HEK293 (cell line): Measurements from ENCODE around the gene UGT1A9.

ENCODE experiments used
- CTCF ChIA-PET: fragments of 350-600 bp; formaldehyde crosslinking; extraction: SDS; loops from one replicate; lab custom pipeline; 2021; ENCODE audit warnings: antibody characterized with exemption; lab: Yijun Ruan, JAX
- POLR2A ChIA-PET: fragments of 300-600 bp; formaldehyde crosslinking; extraction: SDS; loops from one replicate; lab custom pipeline; 2020; ENCODE audit warnings: antibody characterized with exemption, inconsistent platforms; lab: Yijun Ruan, JAX
- H3K27ac ChIP-seq: fragments of 200-500 bp; sonication (Bioruptor generic); 2 replicates; pipeline ENCODE4 v1.5.1; 2014; ENCODE audit warnings: low read depth, low read length, control low read depth, inconsistent platforms; ENCODE audit errors: extremely low read depth
- H3K36me3 ChIP-seq, 2 experiments: fragments of 200-500 bp in 1 of 2; sonication (Bioruptor generic) in 1 of 2; 1 replicate in 1 of 2; 2 replicates in 1 of 2; pipeline ENCODE4 v1.5.1; 2014 to 2017; ENCODE audit warnings: inconsistent platforms in 2 of 2, low read length in 2 of 2; ENCODE audit not compliant: control insufficient read depth in 2 of 2, insufficient read depth in 1 of 2
- H3K4me1 ChIP-seq: fragments of 200-500 bp; sonication (Bioruptor generic); 2 replicates; pipeline ENCODE4 v1.5.1; 2014; ENCODE audit warnings: mild to moderate bottlenecking, low read length, inconsistent platforms; ENCODE audit not compliant: control insufficient read depth, insufficient read depth
- H3K4me3 ChIP-seq: 2 replicates; pipeline ENCODE4 v1.5.1; 2011; ENCODE audit warnings: low read depth, mild to moderate bottlenecking, control low read depth, low read length, moderate library complexity
- H3K9me3 ChIP-seq: fragments of 200-500 bp; sonication (Bioruptor generic); 2 replicates; pipeline ENCODE4 v1.5.1; 2014; ENCODE audit warnings: low read depth, low read length, inconsistent platforms; ENCODE audit not compliant: control insufficient read depth, insufficient read depth
- HOXC10 ChIP-seq: sonication (generic); formaldehyde crosslinking; IDR thresholded peaks from 2 replicates; pipeline ENCODE4 v1.8.1; 2023; ENCODE audit warnings: mild to moderate bottlenecking, missing genetic modification reagents
- INSM2 ChIP-seq: fragments of 450-650 bp; formaldehyde crosslinking; IDR thresholded peaks from 2 replicates; pipeline ENCODE4 v1.5.1; 2016; ENCODE audit warnings: missing biosample characterization, missing genetic modification characterization
- KLF16 ChIP-seq: fragments of 450-650 bp; formaldehyde crosslinking; IDR thresholded peaks from 2 replicates; pipeline ENCODE4 v1.5.1; 2017; ENCODE audit warnings: missing biosample characterization, missing genetic modification characterization
- MZF1 ChIP-seq: fragments of 450-650 bp; formaldehyde crosslinking; IDR thresholded peaks from 2 replicates; pipeline ENCODE4 v1.5.1; 2017; ENCODE audit warnings: missing biosample characterization, missing genetic modification characterization, borderline replicate concordance
- SCRT2 ChIP-seq: fragments of 450-650 bp; formaldehyde crosslinking; IDR thresholded peaks from 2 replicates; pipeline ENCODE4 v1.5.1; 2016; ENCODE audit warnings: missing biosample characterization, missing genetic modification characterization
- ZBTB49 ChIP-seq: fragments of 450-650 bp; formaldehyde crosslinking; IDR thresholded peaks from 2 replicates; pipeline ENCODE4 v1.5.1; 2016; ENCODE audit warnings: missing biosample characterization, missing genetic modification characterization, low read depth
- ZBTB8A ChIP-seq: fragments of 450-650 bp; formaldehyde crosslinking; IDR thresholded peaks from 2 replicates; pipeline ENCODE4 v1.5.1; 2016; ENCODE audit warnings: missing biosample characterization, missing genetic modification characterization
- ZNF114 ChIP-seq: fragments of 450-650 bp; formaldehyde crosslinking; IDR thresholded peaks from 2 replicates; pipeline ENCODE4 v1.5.0; 2017; ENCODE audit warnings: missing biosample characterization, missing genetic modification characterization
- ZNF169 ChIP-seq: fragments of 450-650 bp; formaldehyde crosslinking; IDR thresholded peaks from 2 replicates; pipeline ENCODE4 v1.5.1; 2016; ENCODE audit warnings: missing biosample characterization, missing genetic modification characterization
- ZNF274 ChIP-seq, 2 experiments: fragments of 200-500 bp in 1 of 2; fragments of 450-650 bp in 1 of 2; sonication (Bioruptor generic) in 1 of 2; formaldehyde crosslinking in 1 of 2; IDR thresholded peaks; 2 replicates each; pipeline versions ENCODE4 v1.5.1 to v1.6.1; 2014 to 2016; ENCODE audit warnings: borderline replicate concordance in 1 of 2, inconsistent platforms in 1 of 2, low read length in 1 of 2, missing biosample characterization in 1 of 2, missing genetic modification characterization in 1 of 2
- ZNF324 ChIP-seq: fragments of 450-650 bp; formaldehyde crosslinking; IDR thresholded peaks from 2 replicates; pipeline ENCODE4 v1.5.1; 2016; ENCODE audit warnings: missing biosample characterization, missing genetic modification characterization
- ZNF350 ChIP-seq: fragments of 450-650 bp; formaldehyde crosslinking; IDR thresholded peaks from 2 replicates; pipeline ENCODE4 v1.5.0; 2017; ENCODE audit warnings: missing biosample characterization, mild to moderate bottlenecking, missing genetic modification characterization
- ZNF394 ChIP-seq: fragments of 450-650 bp; formaldehyde crosslinking; IDR thresholded peaks from 2 replicates; pipeline ENCODE4 v1.5.1; 2016; ENCODE audit warnings: missing biosample characterization, missing genetic modification characterization, mild to moderate bottlenecking, moderate library complexity, borderline replicate concordance
- ZNF529 ChIP-seq: fragments of 450-650 bp; formaldehyde crosslinking; IDR thresholded peaks from 2 replicates; pipeline ENCODE4 v1.5.1; 2017; ENCODE audit warnings: missing genetic modification characterization, missing biosample characterization; ENCODE audit not compliant: insufficient replicate concordance
- ZNF549 ChIP-seq: fragments of 450-650 bp; IDR thresholded peaks from 2 replicates; pipeline ENCODE4 v1.5.1; 2018; ENCODE audit warnings: missing biosample characterization, missing genetic modification characterization, mild to moderate bottlenecking, inconsistent platforms, moderate library complexity
- ZNF560 ChIP-seq: fragments of 450-650 bp; formaldehyde crosslinking; IDR thresholded peaks from 2 replicates; pipeline ENCODE4 v1.5.1; 2017; ENCODE audit warnings: missing biosample characterization, missing genetic modification characterization, borderline replicate concordance
- ZNF561 ChIP-seq: fragments of 450-650 bp; IDR thresholded peaks from 2 replicates; pipeline ENCODE4 v1.5.1; 2018; ENCODE audit warnings: missing biosample characterization, missing genetic modification characterization, borderline replicate concordance
- ZNF571 ChIP-seq: fragments of 450-650 bp; formaldehyde crosslinking; IDR thresholded peaks from 2 replicates; pipeline ENCODE4 v1.5.0; 2017; ENCODE audit warnings: missing biosample characterization, missing genetic modification characterization
- ZNF658 ChIP-seq: fragments of 450-650 bp; formaldehyde crosslinking; IDR thresholded peaks from 2 replicates; pipeline ENCODE4; 2016; ENCODE audit warnings: missing biosample characterization, missing genetic modification characterization
- ZNF701 ChIP-seq: fragments of 450-650 bp; formaldehyde crosslinking; IDR thresholded peaks from 2 replicates; pipeline ENCODE4 v1.5.1; 2016; ENCODE audit warnings: missing biosample characterization, missing genetic modification characterization
- ZNF747 ChIP-seq: fragments of 450-650 bp; formaldehyde crosslinking; IDR thresholded peaks from 2 replicates; pipeline ENCODE4 v1.5.1; 2016; ENCODE audit warnings: missing biosample characterization, missing genetic modification characterization
- ZNF76 ChIP-seq: fragments of 450-650 bp; formaldehyde crosslinking; IDR thresholded peaks from 2 replicates; pipeline ENCODE4; 2016; ENCODE audit warnings: low read depth, missing biosample characterization, missing genetic modification characterization, borderline replicate concordance
- ZNF837 ChIP-seq: fragments of 450-650 bp; formaldehyde crosslinking; IDR thresholded peaks from 2 replicates; pipeline ENCODE4 v1.5.1; 2016; ENCODE audit warnings: missing biosample characterization, missing genetic modification characterization
- TF ChIP-seq, protein P1 (sequence below): fragments of 450-650 bp; formaldehyde crosslinking; IDR thresholded peaks from 2 replicates; pipeline ENCODE4 v1.5.1; 2016; ENCODE audit warnings: missing biosample characterization, missing genetic modification characterization
- TF ChIP-seq, protein P2 (sequence below): fragments of 450-650 bp; formaldehyde crosslinking; IDR thresholded peaks from 2 replicates; pipeline ENCODE4 v1.5.1; 2016; ENCODE audit warnings: missing biosample characterization, missing genetic modification characterization, borderline replicate concordance

UGT1A9 gene

DNA sequence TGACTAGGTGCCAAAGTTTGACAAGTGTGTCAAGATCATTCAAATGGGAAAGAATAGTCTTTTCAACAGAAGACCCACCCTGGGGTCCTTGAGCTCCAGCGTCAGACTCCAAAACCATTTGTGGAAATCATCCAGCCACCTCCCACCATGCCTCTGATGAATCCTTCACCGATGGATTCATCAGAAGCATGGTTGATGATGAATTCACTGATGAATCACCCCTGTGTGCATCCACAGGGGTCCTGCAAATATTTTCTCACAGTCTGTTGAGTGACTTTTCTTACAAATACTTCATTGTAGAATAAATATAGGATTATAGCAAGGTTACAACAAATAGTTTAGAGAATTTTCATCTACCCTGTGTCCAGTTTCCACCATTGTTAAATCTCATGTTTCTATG lies 4.3 kb downstream of the UGT1A9 start:
- H3K9me3 ChIP-seq, result no peaks in the 10 kb centered on the region
- CTCF ChIA-PET, result interaction anchor here (1.5 kb wide), 1 partner anchor 36 kb away, joined by 4 read pairs; the partner anchor contains the start of gene UGT1A5
- H3K36me3 ChIP-seq, result no peaks in the 10 kb centered on the region
- no peak for TF ChIP-seq SCRT2 (tag by site-specific recombination)
- TF ChIP-seq ZNF571 (tag by site-specific recombination), result no peak
- no peak for TF ChIP-seq ZNF169 (tag by site-specific recombination)
- TF ChIP-seq INSM2 (tag by site-specific recombination), result no peak
- no peak for TF ChIP-seq MZF1 (tag by site-specific recombination)
- TF ChIP-seq ZNF701 (tag by site-specific recombination), result no peak
- TF ChIP-seq, protein P1, sequence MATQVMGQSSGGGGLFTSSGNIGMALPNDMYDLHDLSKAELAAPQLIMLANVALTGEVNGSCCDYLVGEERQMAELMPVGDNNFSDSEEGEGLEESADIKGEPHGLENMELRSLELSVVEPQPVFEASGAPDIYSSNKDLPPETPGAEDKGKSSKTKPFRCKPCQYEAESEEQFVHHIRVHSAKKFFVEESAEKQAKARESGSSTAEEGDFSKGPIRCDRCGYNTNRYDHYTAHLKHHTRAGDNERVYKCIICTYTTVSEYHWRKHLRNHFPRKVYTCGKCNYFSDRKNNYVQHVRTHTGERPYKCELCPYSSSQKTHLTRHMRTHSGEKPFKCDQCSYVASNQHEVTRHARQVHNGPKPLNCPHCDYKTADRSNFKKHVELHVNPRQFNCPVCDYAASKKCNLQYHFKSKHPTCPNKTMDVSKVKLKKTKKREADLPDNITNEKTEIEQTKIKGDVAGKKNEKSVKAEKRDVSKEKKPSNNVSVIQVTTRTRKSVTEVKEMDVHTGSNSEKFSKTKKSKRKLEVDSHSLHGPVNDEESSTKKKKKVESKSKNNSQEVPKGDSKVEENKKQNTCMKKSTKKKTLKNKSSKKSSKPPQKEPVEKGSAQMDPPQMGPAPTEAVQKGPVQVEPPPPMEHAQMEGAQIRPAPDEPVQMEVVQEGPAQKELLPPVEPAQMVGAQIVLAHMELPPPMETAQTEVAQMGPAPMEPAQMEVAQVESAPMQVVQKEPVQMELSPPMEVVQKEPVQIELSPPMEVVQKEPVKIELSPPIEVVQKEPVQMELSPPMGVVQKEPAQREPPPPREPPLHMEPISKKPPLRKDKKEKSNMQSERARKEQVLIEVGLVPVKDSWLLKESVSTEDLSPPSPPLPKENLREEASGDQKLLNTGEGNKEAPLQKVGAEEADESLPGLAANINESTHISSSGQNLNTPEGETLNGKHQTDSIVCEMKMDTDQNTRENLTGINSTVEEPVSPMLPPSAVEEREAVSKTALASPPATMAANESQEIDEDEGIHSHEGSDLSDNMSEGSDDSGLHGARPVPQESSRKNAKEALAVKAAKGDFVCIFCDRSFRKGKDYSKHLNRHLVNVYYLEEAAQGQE (tag by site-specific recombination), result no peak
- TF ChIP-seq ZNF837 (tag by site-specific recombination), result no peak
- TF ChIP-seq ZBTB8A (tag by site-specific recombination), result no peak
- no peak for TF ChIP-seq ZNF560 (tag by site-specific recombination)
- TF ChIP-seq ZNF394 (tag by site-specific recombination), result no peak
- TF ChIP-seq ZNF274 (IDR thresholded peaks at IDR 0.05; ENCODE audit: low read length), result no peak
- no peak for TF ChIP-seq ZNF274 (tag by site-specific recombination; IDR thresholded peaks at IDR 0.05; ENCODE audit: borderline replicate concordance)
- no peak for TF ChIP-seq KLF16
- no peak for TF ChIP-seq ZNF658
- TF ChIP-seq, all 188 proteins: peak for 0
- Histone ChIP-seq H3K27ac (no peak overlapping the region), H3K4me1 (peaks cover 4% of the 10 kb centered on the region; the same call in 1 of the 2 replicates), H3K4me3 (no peak overlapping the region)
- POLR2A ChIA-PET, result no interaction called here

DNA sequence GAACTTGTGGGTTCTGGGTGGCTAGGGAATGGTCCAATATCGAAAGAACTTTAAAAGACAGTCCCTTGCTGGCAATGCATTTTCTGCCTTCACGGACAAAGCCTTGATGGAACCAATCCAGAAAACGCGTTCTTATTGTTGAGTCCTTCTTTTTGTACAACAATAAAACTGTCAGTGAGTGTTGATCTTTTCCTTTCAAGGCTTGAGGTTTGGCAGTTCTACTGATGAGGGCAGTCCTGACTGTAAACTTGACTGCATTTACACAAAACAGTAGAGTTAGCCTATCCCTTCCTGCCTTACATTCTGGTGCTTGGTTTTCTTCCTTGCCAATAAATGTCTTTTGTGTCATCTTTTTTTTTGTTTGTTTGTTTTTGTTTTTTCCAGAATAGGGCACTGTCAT lies 7.5 kb downstream of the UGT1A9 start:
- Histone ChIP-seq H3K36me3 (no peaks in the 10 kb centered on the region), H3K4me3 (no peak overlapping the region), H3K27ac (no peak overlapping the region), H3K4me1 (peaks cover 4% of the 10 kb centered on the region; the same call in 1 of the 2 replicates)
- ChIA-PET POLR2A (no interaction called here), CTCF (no interaction called here)
- no peak for TF ChIP-seq ZNF76 (tag by site-specific recombination)
- TF ChIP-seq, protein P2, sequence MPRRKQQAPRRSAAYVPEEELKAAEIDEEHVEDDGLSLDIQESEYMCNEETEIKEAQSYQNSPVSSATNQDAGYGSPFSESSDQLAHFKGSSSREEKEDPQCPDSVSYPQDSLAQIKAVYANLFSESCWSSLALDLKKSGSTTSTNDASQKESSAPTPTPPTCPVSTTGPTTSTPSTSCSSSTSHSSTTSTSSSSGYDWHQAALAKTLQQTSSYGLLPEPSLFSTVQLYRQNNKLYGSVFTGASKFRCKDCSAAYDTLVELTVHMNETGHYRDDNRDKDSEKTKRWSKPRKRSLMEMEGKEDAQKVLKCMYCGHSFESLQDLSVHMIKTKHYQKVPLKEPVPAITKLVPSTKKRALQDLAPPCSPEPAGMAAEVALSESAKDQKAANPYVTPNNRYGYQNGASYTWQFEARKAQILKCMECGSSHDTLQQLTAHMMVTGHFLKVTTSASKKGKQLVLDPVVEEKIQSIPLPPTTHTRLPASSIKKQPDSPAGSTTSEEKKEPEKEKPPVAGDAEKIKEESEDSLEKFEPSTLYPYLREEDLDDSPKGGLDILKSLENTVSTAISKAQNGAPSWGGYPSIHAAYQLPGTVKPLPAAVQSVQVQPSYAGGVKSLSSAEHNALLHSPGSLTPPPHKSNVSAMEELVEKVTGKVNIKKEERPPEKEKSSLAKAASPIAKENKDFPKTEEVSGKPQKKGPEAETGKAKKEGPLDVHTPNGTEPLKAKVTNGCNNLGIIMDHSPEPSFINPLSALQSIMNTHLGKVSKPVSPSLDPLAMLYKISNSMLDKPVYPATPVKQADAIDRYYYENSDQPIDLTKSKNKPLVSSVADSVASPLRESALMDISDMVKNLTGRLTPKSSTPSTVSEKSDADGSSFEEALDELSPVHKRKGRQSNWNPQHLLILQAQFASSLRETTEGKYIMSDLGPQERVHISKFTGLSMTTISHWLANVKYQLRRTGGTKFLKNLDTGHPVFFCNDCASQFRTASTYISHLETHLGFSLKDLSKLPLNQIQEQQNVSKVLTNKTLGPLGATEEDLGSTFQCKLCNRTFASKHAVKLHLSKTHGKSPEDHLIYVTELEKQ (tag by site-specific recombination), result no peak
- no peak for TF ChIP-seq ZNF324 (tag by site-specific recombination)
- TF ChIP-seq HOXC10, result no peak
- TF ChIP-seq ZNF114 (tag by site-specific recombination), result no peak
- no peak for TF ChIP-seq ZNF350 (tag by site-specific recombination)
- no peak for TF ChIP-seq ZNF549 (tag by site-specific recombination)
- no peak for TF ChIP-seq ZNF747 (tag by site-specific recombination)
- no peak for TF ChIP-seq ZNF561 (tag by site-specific recombination)
- TF ChIP-seq ZNF529, result no peak
- no peak for TF ChIP-seq ZBTB49 (tag by site-specific recombination)
- TF ChIP-seq, all 188 proteins: peak for 0
- H3K9me3 ChIP-seq, result no peaks in the 10 kb centered on the region
